Loucy (cell line): ENCODE data around the gene NLRC3.

Experiments used
- H2AFZ ChIP-seq: fragments of 200-600 bp; sonication (generic); 2 replicates; pipeline ENCODE4 v1.6.0; 2016; ENCODE audit warnings: antibody characterized with exemption, mild to moderate bottlenecking, low read length, moderate library complexity
- H3F3A ChIP-seq: fragments of 200-600 bp; 2 replicates; pipeline ENCODE4 v1.6.0; 2016; ENCODE audit warnings: antibody characterized with exemption, low read depth, mild to moderate bottlenecking
- H3K27me3 ChIP-seq: fragments of 200-600 bp; sonication (generic); 2 replicates; pipeline ENCODE4 v1.6.1; 2014; ENCODE audit warnings: low read length, mild to moderate bottlenecking; ENCODE audit not compliant: insufficient read depth, poor library complexity, severe bottlenecking
- H3K36me3 ChIP-seq: fragments of 200-600 bp; sonication (generic); 2 replicates; pipeline ENCODE4 v1.6.1; 2016; ENCODE audit warnings: low read length; ENCODE audit not compliant: insufficient read depth
- H3K4me1 ChIP-seq: fragments of 200-600 bp; sonication (generic); 2 replicates; pipeline ENCODE4 v1.5.1; 2014; ENCODE audit warnings: low read length, mild to moderate bottlenecking; ENCODE audit not compliant: insufficient read depth, poor library complexity, severe bottlenecking
- H3K4me2 ChIP-seq: fragments of 200-600 bp; sonication (generic); 2 replicates; pipeline ENCODE4 v1.6.0; 2014; ENCODE audit warnings: antibody characterized with exemption, low read length, low read depth, mild to moderate bottlenecking; ENCODE audit not compliant: poor library complexity, severe bottlenecking
- H3K4me3 ChIP-seq: fragments of 200-600 bp; sonication (generic); 2 replicates; pipeline ENCODE4 v1.5.1; 2014; ENCODE audit warnings: low read length, mild to moderate bottlenecking, mixed read lengths; ENCODE audit not compliant: poor library complexity, severe bottlenecking
- H3K79me2 ChIP-seq: fragments of 200-600 bp; sonication (generic); 2 replicates; pipeline ENCODE4 v1.6.1; 2014; ENCODE audit warnings: low read length; ENCODE audit not compliant: insufficient read depth
- H3K9ac ChIP-seq: fragments of 200-600 bp; sonication (generic); 2 replicates; pipeline ENCODE4 v1.6.0; 2014; ENCODE audit warnings: mild to moderate bottlenecking, low read depth, low read length, moderate library complexity; ENCODE audit not compliant: poor library complexity, severe bottlenecking
- H3K9me2 ChIP-seq: fragments of 200-600 bp; sonication (generic); replicated peaks from 2 replicates; pipeline ENCODE4 v1.6.1; 2016; ENCODE audit warnings: low read depth, low read length, mixed read lengths
- H3K9me3 ChIP-seq: fragments of 200-600 bp; sonication (generic); 2 replicates; pipeline ENCODE4 v1.6.1; 2014; ENCODE audit warnings: mild to moderate bottlenecking, antibody characterized with exemption, low read length, low read depth; ENCODE audit not compliant: insufficient read depth
- H4K20me1 ChIP-seq: fragments of 200-600 bp; sonication (generic); 2 replicates; pipeline ENCODE4 v1.6.0; 2014; ENCODE audit warnings: antibody characterized with exemption, low read length, mild to moderate bottlenecking; ENCODE audit not compliant: insufficient read depth, poor library complexity, severe bottlenecking
- CTCF ChIP-seq: fragments of 200-600 bp; sonication (generic); conservative IDR thresholded peaks from 2 replicates; pipeline ENCODE4 v1.5.1; 2014; ENCODE audit warnings: mild to moderate bottlenecking, antibody characterized with exemption, low read length
- EZH2phosphoT487 ChIP-seq: fragments of 200-600 bp; IDR thresholded peaks from 2 replicates; pipeline ENCODE4 v1.6.1; 2018; ENCODE audit warnings: antibody characterized with exemption, mild to moderate bottlenecking, moderate library complexity, borderline replicate concordance

Gene NLRC3

GRCh38 chr16:3542601-3543373 is 34.4 kb downstream of the NLRC3 start:
- H3K9ac ChIP-seq = no peak overlapping the region

GRCh38 chr16:3541527-3542155 is 35.6 kb downstream of the NLRC3 start:
- TF ChIP-seq EZH2phosphoT487 (no peak), CTCF (no peak)
- no peak overlapping the region for H2AFZ ChIP-seq
- no peak overlapping the region for H3K4me2 ChIP-seq
- no peaks in the 10 kb centered on the region for H4K20me1 ChIP-seq
- H3K36me3 ChIP-seq = peaks cover 10% of the 10 kb centered on the region; the same call in 1 of the 2 replicates
- no peaks in the 10 kb centered on the region for H3K9me2 ChIP-seq
- H3K9me3 ChIP-seq = no peaks in the 10 kb centered on the region
- H3K27me3 ChIP-seq = no peaks in the 10 kb centered on the region
- H3K4me3 ChIP-seq = no peak overlapping the region
- H3K79me2 ChIP-seq = no peaks in the 10 kb centered on the region
- no peaks in the 10 kb centered on the region for H3K4me1 ChIP-seq
- no peak overlapping the region for H3K9ac ChIP-seq
- no peaks in the 10 kb centered on the region for H3F3A ChIP-seq

More at GRCh38 chr16:3542601-3543373, 34.4 kb downstream of the NLRC3 start:
- H3K27me3 ChIP-seq = no peaks in the 10 kb centered on the region
- H3K79me2 ChIP-seq = no peaks in the 10 kb centered on the region
- H3K9me2 ChIP-seq = no peaks in the 10 kb centered on the region
- H4K20me1 ChIP-seq = no peaks in the 10 kb centered on the region
- H2AFZ ChIP-seq = no peak overlapping the region
- no peak overlapping the region for H3K4me2 ChIP-seq
- no peaks in the 10 kb centered on the region for H3K9me3 ChIP-seq
- no peaks in the 10 kb centered on the region for H3K4me1 ChIP-seq
- H3K4me3 ChIP-seq = no peak overlapping the region
- H3F3A ChIP-seq = no peaks in the 10 kb centered on the region
- TF ChIP-seq CTCF (no peak), EZH2phosphoT487 (no peak)
- peaks cover 10% of the 10 kb centered on the region; the same call in 1 of the 2 replicates for H3K36me3 ChIP-seq

- no peaks in the 10 kb centered on the region for H3K4me1 ChIP-seq
- H2AFZ ChIP-seq = no peak overlapping the region
- H3F3A ChIP-seq = no peaks in the 10 kb centered on the region
- TF ChIP-seq CTCF = no peak
- TF ChIP-seq EZH2phosphoT487 = no peak
- no peaks in the 10 kb centered on the region for H4K20me1 ChIP-seq
- no peak overlapping the region for H3K4me2 ChIP-seq
- H3K9me2 ChIP-seq = no peaks in the 10 kb centered on the region
- H3K9ac ChIP-seq = no peak overlapping the region
- H3K36me3 ChIP-seq = peaks cover 6% of the 10 kb centered on the region; the same call in 1 of the 2 replicates
- H3K79me2 ChIP-seq = no peaks in the 10 kb centered on the region
- no peak overlapping the region for H3K4me3 ChIP-seq
- no peaks in the 10 kb centered on the region for H3K9me3 ChIP-seq
- no peaks in the 10 kb centered on the region for H3K27me3 ChIP-seq
These were observed 39.0 kb downstream of the NLRC3 start for GRCh38 chr16:3538222-3538621.
